Measurements from ENCODE around the gene SFTPD.
"Not testable (repeated sequence)": the region's sequence is repeated elsewhere in the genome, so short reads cannot be mapped to it uniquely, and the experiment has no call there.

SFTPD gene

GRCh38 chr10:79927111-79927828, 21.6 kb downstream of the SFTPD start:
- in situ Hi-C loops (cut with MboI; ENCODE audit: low sequenced_read_pairs): no loop called here

GRCh38 chr10:79926037-79926436, 22.9 kb downstream of the SFTPD start:
- in situ Hi-C loops (cut with MboI; ENCODE audit: low sequenced_read_pairs): no loop called here

DNA sequence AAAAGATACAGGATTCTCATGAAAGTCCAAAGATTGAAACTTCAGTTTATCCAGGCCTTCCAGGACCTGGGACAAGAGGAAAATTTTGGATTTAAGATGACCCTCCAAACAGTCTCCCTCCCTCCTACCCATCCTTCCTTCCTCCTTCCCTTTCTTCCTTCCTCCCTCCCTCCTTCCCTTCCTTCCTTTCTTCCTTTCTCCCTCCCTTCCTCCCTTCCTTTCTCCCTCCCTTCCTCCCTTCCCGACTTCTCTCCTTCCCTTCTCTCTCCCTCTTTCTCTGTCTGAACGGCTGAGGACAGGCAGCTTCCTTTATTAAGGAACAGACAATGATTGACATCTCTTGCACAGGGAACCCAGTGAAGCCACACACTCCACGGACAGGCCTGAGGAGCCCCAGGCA, 23.3 kb downstream of the SFTPD start:
- in situ Hi-C loops (cut with MboI; ENCODE audit: low sequenced_read_pairs): no loop called here

DNA sequence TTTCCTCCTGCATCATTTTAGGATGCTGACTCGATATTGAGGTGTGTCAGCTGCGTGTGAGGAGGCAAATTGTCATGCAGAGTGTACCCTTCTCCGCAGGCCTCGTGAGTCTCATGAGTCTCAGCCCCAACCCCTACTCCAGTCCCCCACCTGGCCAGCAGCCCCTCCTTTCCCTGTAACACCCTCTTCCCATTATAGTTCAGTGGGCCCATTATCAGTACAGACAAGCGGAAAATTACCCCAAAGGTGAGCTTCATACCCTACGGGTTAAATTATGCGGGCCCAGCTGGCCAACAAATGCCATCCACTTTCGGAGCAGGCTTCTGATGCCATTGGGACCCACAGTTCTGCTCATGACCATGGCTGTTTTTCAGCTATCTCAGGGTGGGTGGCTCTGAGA, 25.2 kb downstream of the SFTPD start:
- in situ Hi-C loops (cut with MboI; ENCODE audit: low sequenced_read_pairs): no loop called here

DNA sequence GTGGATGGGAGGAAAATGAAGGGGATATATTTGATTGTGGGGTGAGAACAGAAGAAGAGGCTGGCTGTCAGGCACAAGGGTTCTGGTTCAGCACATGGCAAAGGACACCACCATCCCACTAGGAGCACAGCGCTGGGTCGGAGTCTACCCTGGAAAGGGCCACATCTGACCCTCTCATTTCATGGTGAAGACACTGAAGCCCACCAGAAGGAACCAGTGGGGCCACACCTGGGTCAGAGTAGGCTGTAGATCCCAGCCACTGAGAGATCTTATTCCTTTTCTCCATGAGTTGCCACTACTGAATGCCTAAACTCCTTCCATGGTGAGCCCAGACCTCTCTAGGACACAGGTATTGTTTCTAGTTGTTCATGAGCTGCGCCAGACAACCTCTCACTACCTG, 25.8 kb downstream of the SFTPD start:
- in situ Hi-C loops (cut with MboI; ENCODE audit: low sequenced_read_pairs): no loop called here

GRCh38 chr10:79922011-79922412, 26.9 kb downstream of the SFTPD start:
- in situ Hi-C loops (cut with MboI; ENCODE audit: low sequenced_read_pairs): not testable (repeated sequence)

DNA sequence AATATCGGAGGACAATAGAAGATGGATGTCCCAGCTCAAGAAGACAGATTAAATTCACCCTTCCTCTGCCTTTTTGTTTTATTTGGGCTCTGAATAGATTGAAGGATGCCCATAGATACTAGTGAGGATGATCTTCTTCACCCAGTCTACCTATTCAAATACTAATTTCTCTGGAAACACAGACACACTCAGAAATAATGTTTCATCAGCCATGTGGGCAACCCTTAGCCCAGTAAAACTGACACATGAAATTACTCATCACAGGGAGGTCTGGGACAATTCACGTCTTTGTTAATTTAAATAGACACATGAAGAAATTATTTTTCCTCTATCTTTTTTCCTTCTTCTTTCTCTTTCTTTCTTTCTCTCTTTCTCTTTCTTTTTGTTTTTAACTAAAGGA, 33.1 kb downstream of the SFTPD start:
- in situ Hi-C loops (cut with MboI; ENCODE audit: low sequenced_read_pairs): not testable (repeated sequence)

DNA sequence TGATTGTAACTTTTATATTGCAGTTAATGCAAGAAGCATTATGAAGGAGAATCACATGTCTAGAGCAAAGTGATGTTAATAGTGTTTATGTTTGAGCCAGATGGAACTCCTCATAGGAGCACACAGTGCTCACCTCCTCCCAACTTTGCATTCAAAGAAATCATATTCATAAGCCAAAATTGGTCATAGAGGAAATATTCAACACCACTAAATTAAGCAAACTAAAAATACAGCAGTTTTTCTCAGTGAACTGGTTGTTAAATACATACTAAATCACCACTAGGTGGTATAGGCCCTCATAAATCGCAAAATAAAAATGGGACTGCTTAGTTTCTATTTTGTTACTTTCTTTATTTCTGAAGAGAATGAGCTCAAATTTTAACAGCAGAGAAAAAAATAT, 34.4 kb downstream of the SFTPD start:
- in situ Hi-C loops (cut with MboI; ENCODE audit: low sequenced_read_pairs): not testable (repeated sequence)

DNA sequence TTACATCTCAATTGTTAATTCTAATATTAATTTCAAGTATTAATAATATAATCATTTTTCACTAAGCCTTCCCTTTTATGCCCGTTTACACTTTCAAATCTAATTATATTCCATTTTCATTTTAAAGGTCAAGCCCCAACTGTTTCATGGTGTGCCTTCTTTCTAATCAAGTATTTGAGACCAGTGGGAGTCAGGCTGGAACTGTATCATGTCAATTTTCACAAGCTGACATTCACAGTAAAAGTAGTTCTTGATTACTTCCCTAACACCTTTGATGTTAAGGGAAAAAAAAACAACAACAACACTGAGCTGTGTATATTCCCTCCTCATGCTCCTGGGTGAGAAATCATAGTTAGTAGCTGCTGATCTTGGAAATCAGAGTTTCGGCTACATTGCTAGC, 38.1 kb downstream of the SFTPD start:
- in situ Hi-C loops (cut with MboI; ENCODE audit: low sequenced_read_pairs): no loop called here

GRCh38 chr10:79910344-79910743, 38.6 kb downstream of the SFTPD start:
- in situ Hi-C loops (cut with MboI; ENCODE audit: low sequenced_read_pairs): no loop called here

- in situ Hi-C loops (cut with MboI; ENCODE audit: low sequenced_read_pairs): no loop called here
These were observed 43.3 kb downstream of the SFTPD start for GRCh38 chr10:79905322-79906314.

DNA sequence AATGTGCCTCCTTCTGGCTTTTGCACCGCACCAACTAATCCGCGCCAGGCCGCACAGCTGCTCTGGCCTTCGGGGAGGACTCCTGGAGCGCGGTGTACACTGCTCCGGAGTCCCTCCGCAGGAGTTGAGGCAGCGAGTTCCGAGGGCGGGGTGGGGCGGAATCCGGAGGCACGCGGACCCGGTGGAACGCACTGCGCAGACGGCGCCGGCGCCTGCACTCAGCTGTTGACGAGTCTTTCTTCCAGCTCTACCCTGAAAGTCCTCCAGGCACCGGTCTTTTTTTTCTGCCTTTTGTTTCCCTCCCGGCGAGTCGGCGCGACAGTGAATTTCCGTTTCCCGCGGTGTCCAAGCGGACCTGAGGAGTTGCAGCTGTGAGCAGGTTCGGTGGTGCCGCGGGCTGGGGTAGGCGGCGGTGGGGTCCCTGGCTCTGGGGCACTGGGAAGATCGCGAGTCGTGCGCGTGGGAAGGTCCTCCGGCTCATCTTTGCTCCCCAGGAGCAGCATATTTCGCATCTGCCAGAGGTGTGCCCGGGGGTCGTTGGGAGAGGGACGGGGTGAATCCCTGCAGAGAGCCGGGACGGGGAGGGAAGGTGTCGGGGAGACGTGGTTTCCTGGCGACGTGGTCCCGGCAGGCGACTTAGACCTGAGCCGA, 44.1 kb downstream of the SFTPD start:
- in situ Hi-C loops (cut with MboI; ENCODE audit: low sequenced_read_pairs): no loop called here

DNA sequence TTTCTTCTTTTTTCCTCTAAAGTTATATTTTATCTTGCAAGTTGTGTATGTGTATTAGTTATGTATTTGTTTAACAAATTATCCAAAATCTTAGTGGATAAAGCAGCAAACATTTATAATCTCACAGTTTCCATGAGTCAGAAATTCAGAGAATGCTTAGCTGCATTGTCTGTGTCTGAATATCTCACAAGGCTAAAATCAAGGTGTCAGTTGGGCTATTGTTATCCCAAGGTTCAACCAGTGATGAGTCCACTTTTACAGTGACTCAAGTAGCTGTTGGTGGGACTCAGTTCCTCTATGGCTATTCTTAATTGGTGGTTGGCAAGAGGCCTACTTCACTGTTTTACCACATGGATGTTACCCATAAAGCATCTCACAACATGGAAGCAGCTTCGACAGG, 47.3 kb downstream of the SFTPD start:
- in situ Hi-C loops (cut with MboI; ENCODE audit: low sequenced_read_pairs): not testable (repeated sequence)

DNA sequence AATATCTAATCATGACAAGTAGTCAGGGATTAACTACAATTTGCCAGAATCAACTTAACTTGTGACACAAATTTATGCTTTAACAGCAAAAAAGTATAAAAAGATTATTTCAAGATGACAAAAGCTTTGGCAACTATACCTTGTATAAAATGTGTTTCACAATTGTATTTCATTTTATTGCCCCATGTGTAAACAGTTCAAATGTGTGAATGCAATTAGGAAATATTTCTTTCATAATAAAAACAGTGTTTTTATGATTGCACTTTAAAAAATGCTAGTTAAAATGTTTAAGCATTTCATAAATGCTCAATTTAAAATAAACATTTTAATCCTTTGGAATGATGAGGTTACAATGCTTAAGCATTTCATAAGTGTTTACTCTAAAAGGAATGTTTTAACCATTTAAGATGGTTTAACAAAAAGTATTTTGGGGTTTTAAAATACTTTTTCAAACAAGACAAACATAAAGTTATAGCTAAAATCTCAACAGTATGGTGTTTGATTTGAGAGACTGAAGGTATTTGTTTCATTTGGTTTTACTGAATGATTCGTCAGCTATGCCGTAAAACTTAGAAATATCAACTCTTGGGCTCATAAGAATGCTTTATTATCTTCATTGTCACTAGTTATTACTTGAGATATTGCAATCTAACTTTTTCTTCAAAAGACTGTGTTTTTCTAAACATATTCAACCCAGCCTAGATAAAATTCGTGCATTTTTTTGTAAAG, 50.1 kb downstream of the SFTPD start:
- in situ Hi-C loops (cut with MboI; ENCODE audit: low sequenced_read_pairs): no loop called here

DNA sequence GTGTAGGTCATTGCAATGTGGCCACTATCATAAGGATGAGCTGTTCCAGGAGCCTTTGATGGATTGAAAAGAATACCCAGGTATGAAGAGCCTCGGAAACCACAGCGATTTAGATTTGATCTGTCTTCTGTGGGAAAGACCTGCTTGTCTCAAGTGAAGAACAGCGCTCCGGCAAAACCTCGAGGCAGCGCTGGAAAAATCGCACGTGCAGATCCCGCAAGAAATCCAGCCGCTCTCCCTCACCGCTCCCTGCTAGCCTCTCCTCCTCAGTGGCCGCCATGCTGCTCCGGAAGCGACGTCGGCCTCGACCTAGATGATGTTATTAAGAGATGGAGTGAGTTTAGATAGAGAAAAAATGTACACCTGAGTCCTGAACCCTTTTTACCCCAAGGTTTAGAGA, 56.0 kb downstream of the SFTPD start:
- in situ Hi-C loops (cut with MboI; ENCODE audit: low sequenced_read_pairs): not testable (repeated sequence)

DNA sequence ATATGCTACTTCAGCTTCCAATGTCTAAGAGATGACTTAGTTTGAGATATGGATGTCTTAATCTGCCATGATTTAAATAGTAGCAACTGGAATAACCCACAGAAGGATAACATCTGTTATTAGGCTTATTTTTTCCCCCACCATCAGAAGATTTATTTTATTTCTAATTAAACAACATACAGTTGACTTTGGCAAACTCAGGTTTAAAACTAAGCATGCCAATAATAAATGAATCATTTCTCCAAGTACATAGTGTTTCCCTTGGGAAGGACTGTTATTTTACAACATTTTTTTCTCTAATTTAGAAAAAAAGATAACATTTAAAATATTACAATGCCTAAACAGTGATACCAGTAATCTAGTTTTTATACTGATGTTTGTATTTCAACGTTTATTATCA, 58.4 kb downstream of the SFTPD start:
- in situ Hi-C loops (cut with MboI; ENCODE audit: low sequenced_read_pairs): no loop called here

GRCh38 chr10:79888984-79889383, 59.9 kb downstream of the SFTPD start:
- in situ Hi-C loops (cut with MboI; ENCODE audit: low sequenced_read_pairs): not testable (repeated sequence)

Data from hTERT RPE-1 (cell line).